Testis (tissue), 2 donors: ENCODE data around the gene SCGB1D4.
A peak's percentile ranks its signal among the peaks of the same experiment; 100 is the strongest.

Experiments
- POLR2A ChIP-seq: fragments of 450-650 bp; IDR thresholded peaks from one replicate; pipeline ENCODE4 v1.6.1; 2017; ENCODE audit warnings: antibody characterized with exemption, mild to moderate bottlenecking, moderate library complexity
- TF ChIP-seq, protein P1 (sequence below), 3 experiments: fragments of 450-650 bp in 2 of 3; fragments of 200-600 bp in 1 of 3; sonication (generic) in 1 of 3; IDR thresholded peaks; one replicate each; pipeline ENCODE4 v1.5.1; 2016 to 2019; ENCODE audit warnings: antibody characterized with exemption in 3 of 3, mild to moderate bottlenecking in 2 of 3, moderate library complexity in 1 of 3

DNA sequence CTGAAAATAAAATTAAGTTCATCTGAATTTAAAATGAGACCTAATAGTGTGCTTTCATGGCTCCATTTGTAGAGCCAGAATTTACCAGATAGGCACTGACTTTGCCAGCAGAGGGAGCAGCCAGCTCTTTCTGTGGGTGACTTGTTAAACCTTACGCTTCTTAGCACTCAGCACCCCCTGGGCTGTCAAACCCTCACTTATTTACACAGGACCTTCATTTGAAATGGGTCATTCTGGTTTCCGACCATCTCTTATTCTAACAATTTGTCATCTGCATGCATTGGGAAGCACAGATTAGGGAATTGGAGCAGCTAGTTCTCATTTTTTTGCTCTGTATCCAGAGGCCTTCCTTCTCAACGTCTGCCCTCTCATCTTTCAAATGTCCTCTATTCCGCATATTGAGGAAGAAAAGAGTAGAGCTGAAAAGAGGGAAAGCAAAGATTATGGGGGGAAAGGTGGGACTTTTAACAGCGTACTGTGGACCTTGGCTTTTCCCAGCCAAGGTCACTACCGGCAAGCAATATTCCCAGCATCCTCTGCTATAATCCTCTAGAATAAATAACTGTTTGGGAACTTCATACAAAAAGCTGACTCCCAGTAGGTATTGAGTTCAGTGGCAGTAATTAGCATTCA is 41.5 kb upstream of the SCGB1D4 start:
- TF ChIP-seq POLR2A, result no peak
- TF ChIP-seq, protein P1, sequence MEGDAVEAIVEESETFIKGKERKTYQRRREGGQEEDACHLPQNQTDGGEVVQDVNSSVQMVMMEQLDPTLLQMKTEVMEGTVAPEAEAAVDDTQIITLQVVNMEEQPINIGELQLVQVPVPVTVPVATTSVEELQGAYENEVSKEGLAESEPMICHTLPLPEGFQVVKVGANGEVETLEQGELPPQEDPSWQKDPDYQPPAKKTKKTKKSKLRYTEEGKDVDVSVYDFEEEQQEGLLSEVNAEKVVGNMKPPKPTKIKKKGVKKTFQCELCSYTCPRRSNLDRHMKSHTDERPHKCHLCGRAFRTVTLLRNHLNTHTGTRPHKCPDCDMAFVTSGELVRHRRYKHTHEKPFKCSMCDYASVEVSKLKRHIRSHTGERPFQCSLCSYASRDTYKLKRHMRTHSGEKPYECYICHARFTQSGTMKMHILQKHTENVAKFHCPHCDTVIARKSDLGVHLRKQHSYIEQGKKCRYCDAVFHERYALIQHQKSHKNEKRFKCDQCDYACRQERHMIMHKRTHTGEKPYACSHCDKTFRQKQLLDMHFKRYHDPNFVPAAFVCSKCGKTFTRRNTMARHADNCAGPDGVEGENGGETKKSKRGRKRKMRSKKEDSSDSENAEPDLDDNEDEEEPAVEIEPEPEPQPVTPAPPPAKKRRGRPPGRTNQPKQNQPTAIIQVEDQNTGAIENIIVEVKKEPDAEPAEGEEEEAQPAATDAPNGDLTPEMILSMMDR (IDR thresholded peaks at IDR 0.05), result peak; percentile 39 to 64 (median 42)
